H1 (cell line): ENCODE results near the gene VGLL4. TPM values are rescaled to one million over a fixed set of nuclear protein-coding genes. Genes with fewer than 3 reads are reported as not detected.
A peak's percentile ranks its signal among the peaks of the same experiment; 100 is the strongest.

ENCODE experiments used
- CTCF ChIA-PET: fragments of 300-600 bp; sonication (Branson Sonifier 250); formaldehyde crosslinking; loops from one replicate; lab custom pipeline; 2021; ENCODE audit not compliant: partially characterized antibody; lab: Charles Lee
- POLR2A ChIA-PET: fragments of 300-600 bp; sonication (Branson Sonifier 250); formaldehyde crosslinking; loops from one replicate; lab custom pipeline; 2021; ENCODE audit warnings: inconsistent platforms; ENCODE audit not compliant: partially characterized antibody; lab: Charles Lee
- DNase-seq, 2 experiments: peaks; one replicate each; pipeline versions ENCODE4 v3.0.0 to v3.0.0-alpha.2; 2010 to 2022; ENCODE audit warnings: low spot score in 2 of 2, low read depth in 1 of 2, mixed read lengths in 1 of 2
- FAIRE-seq: peaks from 2 replicates; lab custom pipeline; 2011; peaks lifted over from hg19 to GRCh38; lab: Jason Lieb, UNC
- H2AFZ ChIP-seq: 2 replicates; pipeline ENCODE4 v1.8.1; 2012; ENCODE audit warnings: low read length, inconsistent platforms
- H2AK5ac ChIP-seq: 2 replicates; pipeline ENCODE4 v1.6.1; 2013; ENCODE audit warnings: low read depth, low read length
- H2BK120ac ChIP-seq: replicated peaks from 2 replicates; pipeline ENCODE3; 2013; ENCODE audit warnings: low read depth, low read length, inconsistent platforms
- H2BK12ac ChIP-seq: 2 replicates; pipeline ENCODE4 v1.6.1; 2013; ENCODE audit warnings: low read depth, low read length
- H2BK15ac ChIP-seq: 2 replicates; pipeline ENCODE4 v1.6.1; 2013; ENCODE audit warnings: low read length
- H2BK20ac ChIP-seq: 2 replicates; pipeline ENCODE4 v1.6.1; 2013; ENCODE audit warnings: low read length
- H2BK5ac ChIP-seq: 2 replicates; pipeline ENCODE4 v1.6.1; 2013; ENCODE audit warnings: low read depth, low read length
- H3K14ac ChIP-seq: 2 replicates; pipeline ENCODE4 v1.6.1; 2013; ENCODE audit warnings: inconsistent platforms; ENCODE audit not compliant: insufficient read length
- H3K18ac ChIP-seq: 2 replicates; pipeline ENCODE4 v1.6.1; 2013; ENCODE audit warnings: low read length; ENCODE audit errors: extremely low read depth
- H3K23ac ChIP-seq: 2 replicates; pipeline ENCODE4 v1.6.1; 2013; ENCODE audit warnings: inconsistent platforms; ENCODE audit not compliant: insufficient read length
- H3K23me2 ChIP-seq: 2 replicates; pipeline ENCODE4 v1.6.1; 2013; ENCODE audit warnings: low read depth, low read length
- H3K27ac ChIP-seq: 2 replicates; pipeline ENCODE4 v1.6.1; 2011; ENCODE audit warnings: low read depth, low read length, inconsistent platforms
- H3K27me3 ChIP-seq, 4 experiments: replicated peaks in 1 of 4; 1 replicate in 1 of 4; 2 replicates in 3 of 4; pipeline versions ENCODE4 v1.6.1 to v1.8.1; 2011 to 2013; ENCODE audit warnings: low read length in 3 of 4, mild to moderate bottlenecking in 3 of 4, inconsistent platforms in 2 of 4, mixed read lengths in 2 of 4, moderate library complexity in 1 of 4; ENCODE audit not compliant: control insufficient read depth in 3 of 4, insufficient read depth in 3 of 4; ENCODE audit errors: extremely low read depth in 1 of 4
- H3K36me3 ChIP-seq, 4 experiments: 2 replicates each; pipeline versions ENCODE4 v1.6.1 to v1.8.1; 2011 to 2013; ENCODE audit warnings: mild to moderate bottlenecking in 4 of 4, low read length in 3 of 4, moderate library complexity in 2 of 4, control low read depth in 1 of 4, inconsistent platforms in 1 of 4; ENCODE audit not compliant: insufficient read depth in 4 of 4, control insufficient read depth in 2 of 4
- H3K4ac ChIP-seq: replicated peaks from 2 replicates; pipeline ENCODE3; 2013; ENCODE audit warnings: low read length, low read depth, mixed read lengths, inconsistent platforms; ENCODE audit not compliant: insufficient read length
- H3K4me1 ChIP-seq, 4 experiments: replicated peaks in 1 of 4; 1 replicate in 1 of 4; 2 replicates in 3 of 4; pipeline versions ENCODE4 v1.6.1 to v1.8.1; 2011 to 2013; ENCODE audit warnings: low read length in 3 of 4, inconsistent platforms in 2 of 4, mixed read lengths in 1 of 4; ENCODE audit not compliant: insufficient read depth in 4 of 4, control insufficient read depth in 3 of 4
- H3K4me2 ChIP-seq, 2 experiments: 2 replicates each; pipeline versions ENCODE4 v1.6.1 to v1.8.1; 2011 to 2013; ENCODE audit warnings: low read depth in 2 of 2, low read length in 2 of 2, control low read depth in 1 of 2, inconsistent platforms in 1 of 2, mild to moderate bottlenecking in 1 of 2; ENCODE audit not compliant: insufficient read depth in 1 of 2
- H3K4me3 ChIP-seq, 4 experiments: fragments of 200-600, 300-600 bp in 1 of 4; sonication (generic), shearing (Covaris generic), sonication (Bioruptor Twin) in 1 of 4; 2 replicates each; pipeline versions ENCODE4 v1.5.1 to v1.8.1; 2011 to 2016; ENCODE audit warnings: low read length in 4 of 4, low read depth in 3 of 4, control low read depth in 2 of 4, inconsistent platforms in 2 of 4, mild to moderate bottlenecking in 2 of 4, mixed read lengths in 1 of 4, moderate library complexity in 1 of 4; ENCODE audit not compliant: insufficient read depth in 2 of 4; ENCODE audit errors: extremely low read depth in 1 of 4
- H3K56ac ChIP-seq: replicated peaks from 2 replicates; pipeline ENCODE3; 2013; ENCODE audit warnings: low read depth, mild to moderate bottlenecking, mixed read lengths, low read length, inconsistent platforms; ENCODE audit not compliant: insufficient read length
- H3K79me1 ChIP-seq: 2 replicates; pipeline ENCODE4 v1.6.1; 2013; ENCODE audit warnings: low read depth, low read length, control low read depth
- H3K79me2 ChIP-seq, 2 experiments: 2 replicates each; pipeline versions ENCODE4 v1.6.1 to v1.8.1; 2012 to 2013; ENCODE audit warnings: low read length in 2 of 2, mild to moderate bottlenecking in 2 of 2, inconsistent platforms in 1 of 2; ENCODE audit not compliant: insufficient read depth in 2 of 2, control insufficient read depth in 1 of 2
- H3K9ac ChIP-seq, 4 experiments: replicated peaks in 1 of 4; 1 replicate in 1 of 4; 2 replicates in 3 of 4; pipeline versions ENCODE4 v1.6.1 to v1.8.1; 2011 to 2013; ENCODE audit warnings: low read depth in 3 of 4, low read length in 3 of 4, control low read depth in 2 of 4, mild to moderate bottlenecking in 2 of 4, moderate library complexity in 2 of 4, inconsistent platforms in 1 of 4; ENCODE audit errors: extremely low read depth in 1 of 4
- H3K9me3 ChIP-seq, 2 experiments: 2 replicates each; pipeline versions ENCODE4 v1.6.1 to v1.8.1; 2012 to 2013; ENCODE audit warnings: mild to moderate bottlenecking in 2 of 2, moderate library complexity in 2 of 2, control low read depth in 1 of 2, inconsistent platforms in 1 of 2, low read depth in 1 of 2, low read length in 1 of 2, mixed read lengths in 1 of 2; ENCODE audit not compliant: insufficient read depth in 2 of 2
- H4K20me1 ChIP-seq, 2 experiments: replicated peaks in 1 of 2; 2 replicates each; pipeline versions ENCODE3 to v1.8.1; 2011 to 2013; ENCODE audit warnings: inconsistent platforms in 2 of 2, low read length in 2 of 2, mild to moderate bottlenecking in 1 of 2; ENCODE audit not compliant: insufficient read depth in 2 of 2, control insufficient read depth in 1 of 2
- H4K5ac ChIP-seq: 2 replicates; pipeline ENCODE4 v1.6.1; 2013; ENCODE audit warnings: low read length, low read depth, mixed read lengths, inconsistent platforms; ENCODE audit not compliant: insufficient read length
- H4K8ac ChIP-seq: 2 replicates; pipeline ENCODE4 v1.8.0; 2013; ENCODE audit warnings: mild to moderate bottlenecking, moderate library complexity, low read length, inconsistent platforms; ENCODE audit not compliant: insufficient read depth; ENCODE audit errors: extremely low read depth
- H4K91ac ChIP-seq: replicated peaks from 2 replicates; pipeline ENCODE3; 2013; ENCODE audit warnings: low read length, mixed read lengths, inconsistent platforms; ENCODE audit not compliant: insufficient read length
- ATF2 ChIP-seq: IDR thresholded peaks from 2 replicates; pipeline ENCODE4 v1.6.1; 2012; ENCODE audit warnings: low read length, inconsistent platforms
- EP300 ChIP-seq, 2 experiments: IDR thresholded peaks; 1 replicate in 1 of 2; 2 replicates in 1 of 2; pipeline ENCODE4 v1.6.1; 2011 to 2012; ENCODE audit warnings: low read depth in 2 of 2, low read length in 2 of 2, mild to moderate bottlenecking in 2 of 2, borderline replicate concordance in 1 of 2, inconsistent platforms in 1 of 2, moderate library complexity in 1 of 2
- HDAC6 ChIP-seq: IDR thresholded peaks from one replicate; pipeline ENCODE4 v1.7.1; 2012; ENCODE audit warnings: low read depth, mild to moderate bottlenecking, inconsistent platforms, low read length, moderate library complexity
- NRF1 ChIP-seq: IDR thresholded peaks from 2 replicates; pipeline ENCODE4 v1.6.1; 2011; ENCODE audit warnings: mild to moderate bottlenecking, low read depth, low read length, improper control_type of control experiment
- RXRA ChIP-seq: IDR thresholded peaks from 2 replicates; pipeline ENCODE4 v1.6.1; 2011; ENCODE audit warnings: low read depth, mild to moderate bottlenecking, low read length, moderate library complexity; ENCODE audit not compliant: insufficient read depth
- SAP30 ChIP-seq: fragments of 300-600 bp; sonication (generic); IDR thresholded peaks from 2 replicates; pipeline ENCODE4 v1.7.1; 2012; ENCODE audit warnings: low read length, moderate library complexity, mild to moderate bottlenecking, inconsistent platforms; ENCODE audit not compliant: insufficient read depth, insufficient replicate concordance
- TCF12 ChIP-seq: IDR thresholded peaks from 2 replicates; pipeline ENCODE4 v1.6.1; 2011; ENCODE audit warnings: low read depth, mild to moderate bottlenecking, low read length
- USF2 ChIP-seq: IDR thresholded peaks from 2 replicates; pipeline ENCODE4 v1.6.1; 2011; ENCODE audit warnings: low read length, improper control_type of control experiment
- WGBS, 2 experiments: shearing (Covaris generic) in 1 of 2; methylation state at CpG; one replicate each; pipeline versions ENCODE4 v1.1.6 to v1.1.7; 2013 to 2015; ENCODE audit warnings: low lambda C conversion rate in 2 of 2, mixed read lengths in 2 of 2, inconsistent platforms in 1 of 2, low coverage in 1 of 2, missing lambda C conversion rate in 1 of 2; ENCODE audit not compliant: insufficient replicate concordance in 2 of 2, insufficient coverage in 1 of 2, insufficient read length in 1 of 2; ENCODE audit errors: extremely low coverage in 1 of 2, missing lambda C conversion rate in 1 of 2; 5-methylcytosine and 5-hydroxymethylcytosine counted together
- polyA plus RNA-seq, 7 experiments: library from polyadenylated mRNA; depleted of rRNA in 3 of 7; stranded (reverse) in 5 of 7; unstranded in 2 of 7; fragments of >200 nt in 5 of 7; fragments of 200-250 nt in 2 of 7; gene quantifications; 1 replicate in 5 of 7; 2 replicates in 1 of 7; 4 replicates in 1 of 7; pipeline versions ENCODE4 v1.2.1 to v1.2.3, GENCODE V29; 2011 to 2013; ENCODE audit warnings: missing spikeins in 2 of 7, mixed read lengths in 2 of 7
- total RNA-seq: library from RNA; stranded (reverse); fragmentation: NEBNext Ultra II Directional; extraction: Animal tissue kit (Norgen Biotek cat#: 25700); gene quantifications from 2 replicates; pipeline ENCODE4 v1.2.1, GENCODE V29; 2021

Gene VGLL4
- total and polyA plus RNA-seq, 2 of the 8 experiments (the other 6 are each of a cell fraction or from before 2014, with no cell fraction given): 45.1 to 50.0 TPM

GRCh38 chr3:11576453-11576852, 67.3 kb downstream of the VGLL4 start:
- no peak overlapping the region for H3K14ac ChIP-seq
- POLR2A ChIA-PET: interaction anchor here (0.6 to 1.1 kb wide), 2 partner anchors 12 to 1221 kb away, joined by 3 to 4 read pairs; no protein-coding TSS in a partner anchor
- H3K36me3 ChIP-seq: no peaks in the 10 kb centered on the region; a peak in 2 of 8 replicates
- H2BK15ac ChIP-seq: no peak overlapping the region
- no peak overlapping the region for H3K4me2 ChIP-seq
- no peak for FAIRE-seq
- no peak overlapping the region for H2BK5ac ChIP-seq
- peaks cover under 1 to 71% of the 10 kb centered on the region in 2 experiments for H3K79me2 ChIP-seq
- 0 out of 2 replicates have a peak overlapping the region, but pooled peaks have one; percentile 1 for H3K27ac ChIP-seq
- H3K4me3 ChIP-seq: no peak overlapping the region
- H2BK20ac ChIP-seq: no peak overlapping the region
- H3K23me2 ChIP-seq: no peaks in the 10 kb centered on the region
- no peaks in the 10 kb centered on the region for H3K9me3 ChIP-seq
- H3K18ac ChIP-seq: no peak overlapping the region
- no peaks in the 10 kb centered on the region for H3K27me3 ChIP-seq
- H3K23ac ChIP-seq: no peak overlapping the region
- H4K5ac ChIP-seq: no peak overlapping the region
- H3K56ac ChIP-seq: no peak overlapping the region
- H4K91ac ChIP-seq: no peak overlapping the region
- no peak for TF ChIP-seq TCF12
- TF ChIP-seq RXRA: no peak
- no peak for TF ChIP-seq EP300 (IDR thresholded peaks at IDR 0.05; ENCODE audit: borderline replicate concordance in 1 of 2, low read depth in 2 of 2, low read length in 2 of 2)
- no peak for TF ChIP-seq ATF2
- TF ChIP-seq HDAC6: no peak
- TF ChIP-seq NRF1: no peak
- TF ChIP-seq SAP30: no peak
- no peak for TF ChIP-seq USF2
- H2BK12ac ChIP-seq: no peak overlapping the region
- H2BK120ac ChIP-seq: no peak overlapping the region
- H4K8ac ChIP-seq: no peak overlapping the region
- 86% methylated on average over 9 of the region's 9 CpGs; no CpG with 5 or more reads in 1 of the 2 experiments for WGBS, 2 experiments
- H3K9ac ChIP-seq: no peak overlapping the region
- CTCF ChIA-PET: interaction anchor here (0.6 to 2.1 kb wide), 2 partner anchors 10 to 74 kb away, joined by 3 to 9 read pairs; no protein-coding TSS in a partner anchor
- peaks cover 3 to 17% of the 10 kb centered on the region in 2 experiments for H4K20me1 ChIP-seq
- peaks cover 11% of the 10 kb centered on the region for H3K79me1 ChIP-seq
- no peak overlapping the region for H2AK5ac ChIP-seq
- peaks cover 0 to 3% (median 2%) of the 10 kb centered on the region in 4 experiments; a peak in 4 of 7 replicates for H3K4me1 ChIP-seq
- DNase-seq: no peak
- no peak overlapping the region for H3K4ac ChIP-seq
- H2AFZ ChIP-seq: no peak overlapping the region
